ENCODE results near the gene MTOR.
A peak's percentile ranks its signal among the peaks of the same experiment; 100 is the strongest.
"Not testable (repeated sequence)": the region's sequence is repeated elsewhere in the genome, so short reads cannot be mapped to it uniquely, and the experiment has no call there.

The MTOR gene

DNA sequence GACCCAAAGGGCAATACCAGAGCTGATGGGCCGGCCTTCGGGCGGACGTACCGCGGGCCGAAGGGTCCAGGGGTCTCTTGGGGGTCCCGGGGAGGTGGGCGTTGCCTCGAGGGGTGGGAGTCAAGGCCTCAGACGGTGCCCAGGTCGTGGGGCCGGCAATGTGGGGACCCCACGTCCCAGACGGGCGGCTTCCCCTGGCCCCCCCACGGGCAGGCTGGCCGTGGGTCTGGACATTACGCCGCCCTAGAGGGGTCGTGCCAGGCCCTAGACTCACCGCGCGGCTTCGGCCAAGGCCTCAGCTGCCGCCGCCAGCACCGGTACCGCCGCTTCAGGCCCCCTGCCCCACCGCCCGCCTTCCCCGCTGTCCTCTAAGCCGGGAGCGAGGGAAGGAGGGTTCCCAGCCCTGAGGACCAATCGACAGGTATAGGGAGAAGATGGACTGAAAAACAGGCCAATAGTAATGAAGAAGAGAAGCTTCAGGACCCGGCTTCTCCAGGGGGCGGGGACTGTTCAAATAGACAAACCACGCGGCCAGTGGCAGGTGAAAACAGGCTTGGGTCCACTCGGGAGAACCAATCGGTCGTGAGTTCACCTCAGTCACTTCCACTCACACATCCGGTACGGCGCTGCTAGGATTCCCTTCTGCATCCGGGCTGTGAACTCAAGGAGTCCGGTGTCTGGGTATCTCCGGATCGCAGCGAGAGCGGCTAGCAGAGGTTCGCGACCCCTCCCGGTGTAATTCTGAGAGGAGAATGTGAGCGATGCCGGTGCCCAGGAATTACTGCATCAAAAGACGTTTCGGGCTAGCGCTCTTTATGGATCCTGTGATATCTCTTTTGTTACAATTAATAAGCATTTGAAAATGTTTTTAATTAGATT lies at the start of gene MTOR:
Gene MTOR, minus strand, starts transcription at position 381 of the 879 bp plus-strand sequence. CDS start 3,142 bp downstream, outside the sequence.
- peak; percentile 98 for DNase-seq

- no peak for DNase-seq
These were observed 47.0 kb upstream of the MTOR start for GRCh38 chr1:11309385-11309784.

- no peak for DNase-seq
These were observed 46.4 kb upstream of the MTOR start for GRCh38 chr1:11308699-11309224.

- DNase-seq, result no peak
These were observed 45.5 kb upstream of the MTOR start for GRCh38 chr1:11307852-11308251.

- DNase-seq, result not testable (repeated sequence)
These were observed 43.2 kb upstream of the MTOR start for GRCh38 chr1:11305516-11305915.

DNA sequence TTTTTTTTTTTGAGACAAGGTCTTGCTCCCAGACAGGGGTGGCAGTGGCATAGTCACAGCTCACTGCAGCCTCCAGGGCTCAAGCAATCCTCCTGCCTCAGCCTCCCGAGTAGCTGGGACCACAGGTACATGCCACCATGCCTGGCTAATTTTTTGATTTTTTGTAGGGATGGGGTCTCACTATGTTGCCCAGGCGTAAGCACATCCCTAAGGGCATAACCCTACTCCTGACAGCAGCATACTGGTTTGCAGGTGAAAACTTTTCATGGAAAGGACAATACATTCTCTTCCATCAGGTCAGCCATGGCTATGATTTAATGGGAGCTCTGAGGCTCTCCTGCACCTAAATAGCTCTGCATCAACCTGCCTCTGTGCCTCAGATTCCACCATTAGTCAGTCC lies 40.0 kb upstream of the MTOR start:
- DNase-seq, result no peak

GRCh38 chr1:11301601-11302000 lies 39.2 kb upstream of the MTOR start:
- no peak for DNase-seq

DNA sequence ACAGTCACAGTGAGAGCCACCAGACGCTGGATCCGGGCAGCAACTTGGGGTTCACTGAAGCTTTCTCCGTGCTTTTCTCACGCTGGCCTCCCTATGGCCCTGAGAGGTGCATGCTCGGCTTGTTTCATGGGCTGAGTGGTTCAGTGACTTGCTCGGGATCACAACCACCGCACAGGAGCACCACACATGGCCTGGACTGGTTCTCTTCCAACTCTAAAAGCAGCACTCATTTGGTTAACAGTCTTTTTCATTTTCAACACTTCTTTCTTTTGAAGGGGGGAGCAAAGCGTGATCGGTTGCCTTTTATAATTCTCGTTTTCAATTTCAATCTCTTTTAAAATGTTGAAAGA lies 36.8 kb upstream of the MTOR start:
- no peak for DNase-seq

- DNase-seq, result no peak
These were observed 36.3 kb upstream of the MTOR start for GRCh38 chr1:11298390-11299224.

GRCh38 chr1:11297774-11298173 lies 35.4 kb upstream of the MTOR start:
- DNase-seq, result not testable (repeated sequence)

GRCh38 chr1:11295905-11296304 lies 33.6 kb upstream of the MTOR start:
- no peak for DNase-seq

DNA sequence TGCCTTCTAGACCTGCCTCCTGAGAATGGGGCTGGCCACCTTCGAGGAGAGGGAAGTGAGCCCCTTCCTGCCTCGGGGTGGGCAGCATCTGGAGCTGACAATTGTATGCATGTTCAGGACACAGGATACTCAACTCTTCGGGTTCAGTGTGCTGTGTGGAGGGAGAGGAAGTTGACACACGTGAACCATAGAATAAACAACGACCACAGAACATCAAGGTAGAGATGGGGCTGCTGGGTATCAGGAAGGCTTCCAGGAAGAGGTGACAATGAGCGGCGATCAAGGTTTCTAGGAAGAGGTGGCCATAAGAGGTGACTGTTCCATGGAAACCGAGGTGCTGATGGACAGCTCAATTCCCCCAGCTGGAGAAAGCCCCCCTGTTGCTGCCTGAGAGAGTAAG lies 32.6 kb upstream of the MTOR start:
- no peak for DNase-seq

GRCh38 chr1:11293856-11294255 lies 31.5 kb upstream of the MTOR start:
- no peak for DNase-seq

- DNase-seq, result no peak
These were observed 28.7 kb upstream of the MTOR start for GRCh38 chr1:11291049-11291448.

- no peak for DNase-seq
These were observed 26.7 kb upstream of the MTOR start for GRCh38 chr1:11289064-11289463.

DNA sequence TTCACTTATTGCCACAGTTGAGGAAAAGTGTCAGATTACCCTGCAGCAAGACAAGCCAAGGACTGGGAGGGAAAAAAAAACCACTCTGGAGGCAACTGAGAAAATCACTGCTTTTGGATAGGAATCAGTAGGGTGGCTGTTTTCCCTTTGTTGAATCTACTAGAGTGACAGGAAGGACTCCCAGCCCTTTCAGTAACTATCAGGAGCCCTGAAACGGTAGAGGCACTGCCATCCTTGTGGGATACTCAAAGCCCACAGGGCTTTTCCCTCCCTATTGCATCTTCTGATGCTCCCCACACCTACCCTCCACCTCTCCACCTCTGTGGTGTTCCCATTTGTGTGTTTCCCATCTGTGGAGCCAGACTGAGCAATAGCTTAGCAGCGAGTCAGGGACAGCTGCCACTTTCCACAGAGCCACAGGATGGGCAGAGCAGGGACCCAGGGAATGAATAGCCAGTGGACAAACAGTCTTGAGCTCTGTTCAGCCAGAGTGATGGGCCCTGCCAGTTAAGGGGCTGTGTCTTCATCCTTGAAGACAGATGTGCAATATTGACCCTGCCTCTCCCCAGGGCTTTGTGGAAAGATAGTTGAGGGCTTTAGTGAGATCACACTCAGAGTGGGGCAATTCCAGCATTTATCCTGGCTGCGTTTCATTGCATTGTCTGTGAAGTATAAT lies 24.5 kb upstream of the MTOR start:
- no peak for DNase-seq

DNA sequence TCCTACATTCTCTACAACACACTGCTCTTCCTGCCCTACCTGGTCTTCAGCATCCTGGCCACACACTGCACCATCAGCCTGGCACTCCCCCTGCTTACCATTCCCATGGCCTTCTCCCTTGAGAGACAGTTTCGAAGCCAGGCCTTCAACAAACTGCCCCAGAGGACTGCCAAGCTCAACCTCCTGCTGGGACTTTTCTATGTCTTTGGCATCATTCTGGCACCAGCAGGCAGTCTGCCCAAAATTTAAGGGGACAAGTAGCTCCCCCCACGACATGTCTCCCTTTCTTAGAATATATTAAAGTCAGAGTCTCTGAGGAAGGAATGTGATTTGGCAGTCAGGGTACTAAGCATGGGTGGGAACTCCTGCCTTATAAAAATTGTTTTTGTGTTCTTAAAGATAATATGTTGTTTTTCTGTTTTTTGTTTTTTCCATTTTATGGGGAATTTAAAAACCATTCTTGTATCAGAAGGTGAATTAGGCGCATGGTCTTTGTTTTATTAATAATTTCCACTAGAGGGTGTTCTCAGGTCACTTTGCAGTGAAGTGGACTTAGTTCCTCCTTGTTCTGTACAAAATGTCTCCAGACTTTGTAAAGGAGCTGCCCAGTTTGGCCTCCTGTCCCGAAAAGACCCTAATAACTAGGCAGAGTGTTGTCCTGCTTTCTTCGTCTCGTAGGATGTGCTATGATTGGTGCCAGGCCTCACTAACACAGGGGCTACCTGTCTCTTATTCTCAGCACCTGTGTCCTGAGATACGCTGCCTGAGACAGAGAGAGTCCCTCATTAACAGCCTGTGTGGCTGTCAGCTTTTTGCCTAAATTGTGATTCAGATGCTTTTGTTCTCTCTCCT lies 23.8 kb upstream of the MTOR start:
- no peak for DNase-seq

GRCh38 chr1:11284784-11285183 lies 22.4 kb upstream of the MTOR start:
- DNase-seq, result no peak

- no peak for DNase-seq
These were observed 20.8 kb upstream of the MTOR start for GRCh38 chr1:11283151-11283550.

GRCh38 chr1:11281518-11282331 lies 19.4 kb upstream of the MTOR start:
- DNase-seq, result no peak

DNA sequence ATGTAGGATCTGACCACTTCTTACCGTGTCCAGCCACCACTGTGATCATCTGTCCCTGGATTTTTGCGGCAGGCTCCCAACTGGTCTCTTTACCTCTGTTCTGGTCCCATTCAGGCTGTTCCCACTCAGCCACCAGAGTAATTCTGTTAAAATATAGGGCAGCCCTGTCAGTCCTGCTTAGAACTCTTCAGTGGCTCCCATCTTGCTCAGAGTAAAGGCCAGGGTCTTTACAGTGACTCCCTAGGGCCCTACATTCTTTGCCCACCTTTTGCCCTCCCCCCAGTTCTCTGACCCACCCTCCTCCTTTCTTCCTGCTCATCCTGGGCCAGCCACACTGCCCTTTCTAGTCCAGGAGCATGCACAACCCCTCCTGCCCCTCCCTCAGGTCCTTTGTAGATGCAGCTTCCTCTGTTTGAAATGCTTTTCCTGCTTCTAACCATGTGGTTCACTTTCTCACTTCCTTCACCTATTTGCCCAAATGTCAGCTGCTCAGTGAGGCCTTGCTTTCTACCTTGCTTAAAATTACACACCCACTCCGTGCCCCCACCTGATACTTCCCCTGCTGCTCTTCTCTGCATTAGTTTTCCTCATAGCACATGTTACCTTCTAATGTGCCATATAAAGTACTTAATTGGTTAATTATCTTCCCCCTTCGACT lies 18.5 kb upstream of the MTOR start:
- DNase-seq, result no peak

Data from NCI-H1436 treated with DMSO at 0.1 percent for 48 hours (cell line).